ENCODE data around the gene CD300A.

CD300A gene

GRCh38 chr17:74513987-74514631 lies 47.7 kb downstream of the CD300A start (continued):
- TF ChIP-seq SCRT1 (tag by site-specific recombination; IDR thresholded peaks at IDR 0.05; ENCODE audit: borderline replicate concordance) (peak; percentile 77), OVOL3 (tag by site-specific recombination; IDR thresholded peaks at IDR 0.05) (peak; percentile 72), ZSCAN30 (tag by site-specific recombination; IDR thresholded peaks at IDR 0.05) (no peak), ZBTB8A (tag by site-specific recombination; IDR thresholded peaks at IDR 0.05) (no peak), ZFP41 (tag by site-specific recombination; IDR thresholded peaks at IDR 0.05; ENCODE audit: borderline replicate concordance) (peak; percentile 94; the same call in 1 of the 2 replicates), ZNF580 (tag by site-specific recombination; IDR thresholded peaks at IDR 0.05) (peak; percentile 70; the same call in 1 of the 2 replicates), SCRT2 (tag by site-specific recombination; IDR thresholded peaks at IDR 0.05) (peak; percentile 93), ZNF501 (tag by site-specific recombination; IDR thresholded peaks at IDR 0.05) (peak; percentile 85), ZNF677 (tag by site-specific recombination; IDR thresholded peaks at IDR 0.05) (no peak), ZNF624 (tag by site-specific recombination; IDR thresholded peaks at IDR 0.05) (no peak), ZNF169 (tag by site-specific recombination; IDR thresholded peaks at IDR 0.05) (peak; percentile 98), ZNF335 (tag by site-specific recombination; conservative IDR thresholded peaks at IDR 0.05) (peak; percentile 64), ZNF530 (tag by site-specific recombination; IDR thresholded peaks at IDR 0.05; ENCODE audit: low read depth) (no peak), HOXC10 (CRISPR knock-in tag; IDR thresholded peaks at IDR 0.05) (no peak), SETDB1 (IDR thresholded peaks at IDR 0.05; ENCODE audit: insufficient read length, low read length) (peak; percentile 80), ZXDB (tag by site-specific recombination; IDR thresholded peaks at IDR 0.05) (peak; percentile 96), ZNF175 (tag by site-specific recombination; IDR thresholded peaks at IDR 0.05) (no peak), ZNF433 (tag by site-specific recombination; IDR thresholded peaks at IDR 0.05; ENCODE audit: low read depth) (no peak; the same call in 1 of the 2 replicates), ZFP69B (tag by site-specific recombination; IDR thresholded peaks at IDR 0.05) (peak; percentile 91), ZNF621 (tag by site-specific recombination; IDR thresholded peaks at IDR 0.05) (peak; percentile 98), ZNF560 (tag by site-specific recombination; IDR thresholded peaks at IDR 0.05; ENCODE audit: borderline replicate concordance) (no peak), ZNF24 (tag by site-specific recombination; IDR thresholded peaks at IDR 0.05) (peak; percentile 100), TCF7L2 (IDR thresholded peaks at IDR 0.05; ENCODE audit: borderline replicate concordance, low read depth, low read length) (no peak), BCL11B (tag by site-specific recombination; IDR thresholded peaks at IDR 0.05; ENCODE audit: low read depth) (peak; percentile 91), BCL11A (tag by site-specific recombination; IDR thresholded peaks at IDR 0.05; ENCODE audit: low read depth) (peak; percentile 90), ZBTB7A (tag by site-specific recombination; IDR thresholded peaks at IDR 0.05; ENCODE audit: low read depth) (peak; percentile 97; the same call in 1 of the 2 replicates), ATF2 (tag by site-specific recombination; IDR thresholded peaks at IDR 0.05; ENCODE audit: low read depth) (peak; percentile 100), GLIS2 (tag by site-specific recombination; IDR thresholded peaks at IDR 0.05) (peak; percentile 51; the same call in 1 of the 2 replicates)
- TF ChIP-seq, protein P1, sequence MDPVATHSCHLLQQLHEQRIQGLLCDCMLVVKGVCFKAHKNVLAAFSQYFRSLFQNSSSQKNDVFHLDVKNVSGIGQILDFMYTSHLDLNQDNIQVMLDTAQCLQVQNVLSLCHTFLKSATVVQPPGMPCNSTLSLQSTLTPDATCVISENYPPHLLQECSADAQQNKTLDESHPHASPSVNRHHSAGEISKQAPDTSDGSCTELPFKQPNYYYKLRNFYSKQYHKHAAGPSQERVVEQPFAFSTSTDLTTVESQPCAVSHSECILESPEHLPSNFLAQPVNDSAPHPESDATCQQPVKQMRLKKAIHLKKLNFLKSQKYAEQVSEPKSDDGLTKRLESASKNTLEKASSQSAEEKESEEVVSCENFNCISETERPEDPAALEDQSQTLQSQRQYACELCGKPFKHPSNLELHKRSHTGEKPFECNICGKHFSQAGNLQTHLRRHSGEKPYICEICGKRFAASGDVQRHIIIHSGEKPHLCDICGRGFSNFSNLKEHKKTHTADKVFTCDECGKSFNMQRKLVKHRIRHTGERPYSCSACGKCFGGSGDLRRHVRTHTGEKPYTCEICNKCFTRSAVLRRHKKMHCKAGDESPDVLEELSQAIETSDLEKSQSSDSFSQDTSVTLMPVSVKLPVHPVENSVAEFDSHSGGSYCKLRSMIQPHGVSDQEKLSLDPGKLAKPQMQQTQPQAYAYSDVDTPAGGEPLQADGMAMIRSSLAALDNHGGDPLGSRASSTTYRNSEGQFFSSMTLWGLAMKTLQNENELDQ (tag by site-specific recombination; IDR thresholded peaks at IDR 0.05; ENCODE audit: low read depth), result no peak
- TF ChIP-seq, protein P2, sequence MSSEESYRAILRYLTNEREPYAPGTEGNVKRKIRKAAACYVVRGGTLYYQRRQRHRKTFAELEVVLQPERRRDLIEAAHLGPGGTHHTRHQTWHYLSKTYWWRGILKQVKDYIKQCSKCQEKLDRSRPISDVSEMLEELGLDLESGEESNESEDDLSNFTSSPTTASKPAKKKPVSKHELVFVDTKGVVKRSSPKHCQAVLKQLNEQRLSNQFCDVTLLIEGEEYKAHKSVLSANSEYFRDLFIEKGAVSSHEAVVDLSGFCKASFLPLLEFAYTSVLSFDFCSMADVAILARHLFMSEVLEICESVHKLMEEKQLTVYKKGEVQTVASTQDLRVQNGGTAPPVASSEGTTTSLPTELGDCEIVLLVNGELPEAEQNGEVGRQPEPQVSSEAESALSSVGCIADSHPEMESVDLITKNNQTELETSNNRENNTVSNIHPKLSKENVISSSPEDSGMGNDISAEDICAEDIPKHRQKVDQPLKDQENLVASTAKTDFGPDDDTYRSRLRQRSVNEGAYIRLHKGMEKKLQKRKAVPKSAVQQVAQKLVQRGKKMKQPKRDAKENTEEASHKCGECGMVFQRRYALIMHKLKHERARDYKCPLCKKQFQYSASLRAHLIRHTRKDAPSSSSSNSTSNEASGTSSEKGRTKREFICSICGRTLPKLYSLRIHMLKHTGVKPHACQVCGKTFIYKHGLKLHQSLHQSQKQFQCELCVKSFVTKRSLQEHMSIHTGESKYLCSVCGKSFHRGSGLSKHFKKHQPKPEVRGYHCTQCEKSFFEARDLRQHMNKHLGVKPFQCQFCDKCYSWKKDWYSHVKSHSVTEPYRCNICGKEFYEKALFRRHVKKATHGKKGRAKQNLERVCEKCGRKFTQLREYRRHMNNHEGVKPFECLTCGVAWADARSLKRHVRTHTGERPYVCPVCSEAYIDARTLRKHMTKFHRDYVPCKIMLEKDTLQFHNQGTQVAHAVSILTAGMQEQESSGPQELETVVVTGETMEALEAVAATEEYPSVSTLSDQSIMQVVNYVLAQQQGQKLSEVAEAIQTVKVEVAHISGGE (tag by site-specific recombination; conservative IDR thresholded peaks at IDR 0.05; ENCODE audit: low read depth), result no peak
- TF ChIP-seq, protein P3, sequence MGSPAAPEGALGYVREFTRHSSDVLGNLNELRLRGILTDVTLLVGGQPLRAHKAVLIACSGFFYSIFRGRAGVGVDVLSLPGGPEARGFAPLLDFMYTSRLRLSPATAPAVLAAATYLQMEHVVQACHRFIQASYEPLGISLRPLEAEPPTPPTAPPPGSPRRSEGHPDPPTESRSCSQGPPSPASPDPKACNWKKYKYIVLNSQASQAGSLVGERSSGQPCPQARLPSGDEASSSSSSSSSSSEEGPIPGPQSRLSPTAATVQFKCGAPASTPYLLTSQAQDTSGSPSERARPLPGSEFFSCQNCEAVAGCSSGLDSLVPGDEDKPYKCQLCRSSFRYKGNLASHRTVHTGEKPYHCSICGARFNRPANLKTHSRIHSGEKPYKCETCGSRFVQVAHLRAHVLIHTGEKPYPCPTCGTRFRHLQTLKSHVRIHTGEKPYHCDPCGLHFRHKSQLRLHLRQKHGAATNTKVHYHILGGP (tag by site-specific recombination; IDR thresholded peaks at IDR 0.05), result peak; percentile 43
